HG02588 (cell line): ENCODE results near the gene EML6.

ENCODE experiments used
- ATAC-seq: cut with Tn5 transposase; IDR thresholded peaks from one replicate; pipeline ENCODE4 v1.9.1; 2021; ENCODE audit warnings: mild to moderate bottlenecking, moderate library complexity; ENCODE audit not compliant: unreplicated experiment

EML6 gene

GRCh38 chr2:55013936-55014335 lies 290.5 kb downstream of the EML6 start:
- ATAC-seq: no peak

GRCh38 chr2:55014962-55015939 lies 291.8 kb downstream of the EML6 start:
- no peak for ATAC-seq

- no peak for ATAC-seq
These were observed 294.0 kb downstream of the EML6 start for GRCh38 chr2:55017428-55017827.

GRCh38 chr2:55017880-55018279 lies 294.4 kb downstream of the EML6 start:
- no peak for ATAC-seq

- no peak for ATAC-seq
These were observed 295.2 kb downstream of the EML6 start for GRCh38 chr2:55018619-55019018.

- no peak for ATAC-seq
These were observed 296.2 kb downstream of the EML6 start for GRCh38 chr2:55019526-55020258.
